SK-N-SH (cell line): ENCODE measurements around the gene PLEKHA8. TPM values are rescaled to one million over a fixed set of nuclear protein-coding genes. Genes with fewer than 3 reads are reported as not detected.
A peak's percentile ranks its signal among the peaks of the same experiment; 100 is the strongest.

Experiments
- CTCF ChIA-PET: fragments of 300-600, 350-600 bp; formaldehyde crosslinking; extraction: SDS; loops from one replicate; lab custom pipeline; 2021; lab: Yijun Ruan, JAX
- POLR2A ChIA-PET: fragments of 350-600 bp; sonication (Branson Sonifier 250); formaldehyde crosslinking; extraction: SDS; loops from one replicate; lab custom pipeline; 2020; ENCODE audit warnings: antibody characterized with exemption, inconsistent platforms; lab: Yijun Ruan, JAX
- DNase-seq: peaks from one replicate; pipeline ENCODE4 v3.0.0; 2012
- H2AFZ ChIP-seq: fragments of 200-600 bp; sonication (generic); 2 replicates; pipeline ENCODE4 v1.8.1; 2016; ENCODE audit warnings: antibody characterized with exemption, mild to moderate bottlenecking, low read depth
- H3F3A ChIP-seq: fragments of 200-600 bp; sonication (generic); replicated peaks from 2 replicates; pipeline ENCODE3; 2016; ENCODE audit warnings: antibody characterized with exemption, mild to moderate bottlenecking; ENCODE audit not compliant: insufficient read depth
- H3K27ac ChIP-seq, 2 experiments: fragments of 200-500 bp in 1 of 2; fragments of 200-600 bp in 1 of 2; sonication (Bioruptor generic) in 1 of 2; sonication (generic), shearing (Covaris generic) in 1 of 2; 2 replicates each; pipeline versions ENCODE4 v1.5.1 to v1.6.1; 2014 to 2016; ENCODE audit warnings: low read depth in 2 of 2, inconsistent platforms in 1 of 2, low read length in 1 of 2, mild to moderate bottlenecking in 1 of 2, mixed read lengths in 1 of 2
- H3K27me3 ChIP-seq: fragments of 200-600 bp; sonication (generic), shearing (Covaris generic); 2 replicates; pipeline ENCODE4 v1.6.1; 2016; ENCODE audit warnings: mixed run types; ENCODE audit not compliant: insufficient read depth
- H3K36me3 ChIP-seq, 2 experiments: fragments of 200-500 bp in 1 of 2; fragments of 200-600 bp in 1 of 2; sonication (Bioruptor generic) in 1 of 2; sonication (generic) in 1 of 2; replicated peaks in 1 of 2; 2 replicates each; pipeline versions ENCODE3 to v1.5.1; 2014 to 2016; ENCODE audit warnings: low read length in 1 of 2, mild to moderate bottlenecking in 1 of 2; ENCODE audit not compliant: insufficient read depth in 2 of 2, control insufficient read depth in 1 of 2
- H3K4me1 ChIP-seq, 2 experiments: fragments of 200-500 bp in 1 of 2; fragments of 200-600 bp in 1 of 2; sonication (Bioruptor generic) in 1 of 2; sonication (generic), shearing (Covaris generic) in 1 of 2; 2 replicates each; pipeline versions ENCODE4 v1.5.1 to v1.6.1; 2014 to 2016; ENCODE audit warnings: low read depth in 1 of 2, low read length in 1 of 2, mixed run types in 1 of 2; ENCODE audit not compliant: insufficient read depth in 2 of 2, control insufficient read depth in 1 of 2
- H3K4me2 ChIP-seq: fragments of 200-600 bp; sonication (generic), shearing (Covaris generic); 2 replicates; pipeline ENCODE4 v1.6.1; 2017; ENCODE audit warnings: mixed run types
- H3K4me3 ChIP-seq, 2 experiments: fragments of 200-500 bp in 1 of 2; fragments of 200-600 bp in 1 of 2; sonication (Bioruptor generic) in 1 of 2; sonication (generic), shearing (Covaris generic) in 1 of 2; 2 replicates each; pipeline versions ENCODE4 v1.5.1 to v1.8.1; 2014 to 2016; ENCODE audit warnings: low read depth in 2 of 2, inconsistent platforms in 1 of 2, low read length in 1 of 2, mild to moderate bottlenecking in 1 of 2, mixed read lengths in 1 of 2, moderate library complexity in 1 of 2
- H3K79me2 ChIP-seq: fragments of 200-600 bp; sonication (generic); 2 replicates; pipeline ENCODE4 v1.8.1; 2017; ENCODE audit warnings: mild to moderate bottlenecking; ENCODE audit not compliant: insufficient read depth
- H3K9ac ChIP-seq: fragments of 200-600 bp; sonication (generic); 2 replicates; pipeline ENCODE4 v1.6.1; 2017; ENCODE audit warnings: mixed run types
- H3K9me2 ChIP-seq: fragments of 200-600 bp; sonication (generic); 2 replicates; pipeline ENCODE4 v1.6.1; 2017; ENCODE audit warnings: mixed run types
- H3K9me3 ChIP-seq: fragments of 200-600 bp; sonication (generic); 2 replicates; pipeline ENCODE4 v1.6.1; 2017; ENCODE audit warnings: mixed run types, mild to moderate bottlenecking, moderate library complexity
- H4K20me1 ChIP-seq: fragments of 200-600 bp; sonication (generic); 2 replicates; pipeline ENCODE4 v1.6.1; 2017; ENCODE audit warnings: mild to moderate bottlenecking, mixed run types; ENCODE audit not compliant: insufficient read depth
- CTCF ChIP-seq: fragments of 200-600 bp; sonication (generic); IDR thresholded peaks from 2 replicates; pipeline ENCODE4 v1.6.1; 2017; ENCODE audit warnings: antibody characterized with exemption, mild to moderate bottlenecking, moderate library complexity
- EZH2phosphoT487 ChIP-seq: fragments of 200-600 bp; sonication (generic); IDR thresholded peaks from 2 replicates; pipeline ENCODE4 v1.6.1; 2017; ENCODE audit warnings: low read depth, mixed run types, mild to moderate bottlenecking, antibody characterized with exemption, moderate library complexity, borderline replicate concordance
- FOSL2 ChIP-seq: IDR thresholded peaks from 2 replicates; pipeline ENCODE4 v1.4.0; 2012; ENCODE audit warnings: low read depth, mild to moderate bottlenecking, moderate library complexity, borderline replicate concordance
- MAX ChIP-seq: IDR thresholded peaks from 2 replicates; pipeline ENCODE4 v1.4.0; 2012; ENCODE audit warnings: low read depth
- REST ChIP-seq: IDR thresholded peaks from 2 replicates; pipeline ENCODE4 v1.6.1; 2012; ENCODE audit warnings: mild to moderate bottlenecking, low read depth, low read length, moderate library complexity
- SIN3A ChIP-seq: IDR thresholded peaks from 2 replicates; pipeline ENCODE4 v1.6.1; 2012; ENCODE audit warnings: low read depth, mild to moderate bottlenecking, low read length, moderate library complexity, borderline replicate concordance
- TCF12 ChIP-seq: IDR thresholded peaks from 2 replicates; pipeline ENCODE4 v1.4.0; 2012
- WGBS: methylation state at CpG from one replicate; pipeline ENCODE4 v1.1.6; 2017; ENCODE audit warnings: low lambda C conversion rate; 5-methylcytosine and 5-hydroxymethylcytosine counted together
- polyA plus RNA-seq, 3 experiments: library from polyadenylated mRNA; depleted of rRNA; stranded (reverse); fragments of >200 nt; gene quantifications; 2 replicates each; pipeline ENCODE4 v1.2.3, GENCODE V29; 2012

PLEKHA8 gene
- polyA plus RNA-seq, 1 of the 3 experiments (the other 2 are of a cell fraction): 4.9 TPM

DNA sequence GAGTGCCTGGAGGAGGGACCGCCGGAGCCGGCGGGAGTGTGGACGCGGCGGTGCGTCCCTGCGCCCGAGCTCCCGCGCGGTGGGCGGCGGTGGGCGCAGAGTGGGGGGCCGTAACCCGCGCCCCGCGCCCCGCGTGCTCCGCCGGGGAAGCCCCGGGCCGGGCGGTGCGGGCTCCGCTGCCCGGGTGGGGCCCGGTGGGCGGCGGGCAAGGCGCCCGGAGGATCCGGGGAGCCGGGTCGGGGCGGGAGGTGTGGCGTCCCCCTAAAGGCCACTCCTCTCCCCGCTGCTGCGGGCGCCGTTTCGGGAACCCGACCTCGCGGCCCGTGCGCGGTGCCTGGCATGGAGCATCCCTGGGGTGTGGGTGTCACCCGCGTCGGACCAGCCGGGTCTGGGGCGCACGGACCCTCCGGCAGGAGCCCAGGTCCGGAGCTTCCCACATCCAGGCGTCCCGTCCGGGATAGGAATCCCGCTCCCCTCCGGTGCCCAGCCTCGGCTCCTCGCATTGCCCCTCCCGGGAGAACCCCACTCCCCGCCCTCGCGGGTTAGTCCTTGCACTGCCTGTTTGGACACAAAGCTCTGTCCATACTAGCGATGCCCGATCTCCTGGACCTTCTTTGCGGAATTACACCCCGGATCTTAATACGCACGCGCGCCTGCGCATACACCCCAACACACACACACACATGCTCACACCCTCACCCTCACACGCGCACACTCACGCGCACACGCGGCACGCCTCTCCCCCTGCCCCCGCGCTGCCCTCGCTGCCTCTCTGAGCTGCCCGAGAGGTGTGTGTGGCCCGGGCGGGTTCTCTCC lies 107.3 kb downstream of the PLEKHA8 start (continued):
- TF ChIP-seq REST (peak; percentile 8; the same call in 1 of the 2 replicates), TCF12 (no peak), CTCF (no peak), FOSL2 (no peak), MAX (peak; percentile 78), SIN3A (peak; percentile 35; the same call in 1 of the 2 replicates)

GRCh38 chr7:30136117-30136731 lies 108.0 kb downstream of the PLEKHA8 start:
- POLR2A ChIA-PET: interaction anchor here (0.7 kb wide), 1 partner anchor 37 kb away, joined by 3 read pairs; no protein-coding TSS in a partner anchor
- H3K27ac ChIP-seq: peak overlapping the region; percentile 29 to 46; a peak in 2 of 4 replicates
- WGBS: 27% methylated on average over 22 of the region's 36 CpGs

More at GRCh38 chr7:30136117-30136731, 108.0 kb downstream of the PLEKHA8 start:
- 0 out of 2 replicates have a peak, but pooled peaks have one; percentile 0 for TF ChIP-seq REST
- no peak for TF ChIP-seq EZH2phosphoT487
- TF ChIP-seq, all 33 proteins: peak for 1
- DNase-seq: no peak
- peaks cover 45% of the 10 kb centered on the region for H3K79me2 ChIP-seq
- no peaks in the 10 kb centered on the region for H4K20me1 ChIP-seq
- CTCF ChIA-PET: interaction anchor here (0.9 to 3.5 kb wide), 7 partner anchors 10 to 428 kb away, joined by 3 to 10 read pairs (median 4); no protein-coding TSS in a partner anchor
- no peaks in the 10 kb centered on the region for H3K9me2 ChIP-seq
- H3K27me3 ChIP-seq: no peaks in the 10 kb centered on the region
- peak overlapping the region; percentile 95 for H2AFZ ChIP-seq
- H3F3A ChIP-seq: peaks cover 8% of the 10 kb centered on the region
- H3K4me2 ChIP-seq: peak overlapping the region; percentile 98
- peak overlapping the region; percentile 79 for H3K9ac ChIP-seq
- no peaks in the 10 kb centered on the region for H3K36me3 ChIP-seq
- peaks cover 0 to 8% of the 10 kb centered on the region in 2 experiments; a peak in 1 of 4 replicates for H3K4me1 ChIP-seq
- H3K4me3 ChIP-seq: peak overlapping the region; percentile 72 to 86
- H3K9me3 ChIP-seq: no peaks in the 10 kb centered on the region
